Measurements from ENCODE around the gene CCL5.

Gene CCL5

DNA sequence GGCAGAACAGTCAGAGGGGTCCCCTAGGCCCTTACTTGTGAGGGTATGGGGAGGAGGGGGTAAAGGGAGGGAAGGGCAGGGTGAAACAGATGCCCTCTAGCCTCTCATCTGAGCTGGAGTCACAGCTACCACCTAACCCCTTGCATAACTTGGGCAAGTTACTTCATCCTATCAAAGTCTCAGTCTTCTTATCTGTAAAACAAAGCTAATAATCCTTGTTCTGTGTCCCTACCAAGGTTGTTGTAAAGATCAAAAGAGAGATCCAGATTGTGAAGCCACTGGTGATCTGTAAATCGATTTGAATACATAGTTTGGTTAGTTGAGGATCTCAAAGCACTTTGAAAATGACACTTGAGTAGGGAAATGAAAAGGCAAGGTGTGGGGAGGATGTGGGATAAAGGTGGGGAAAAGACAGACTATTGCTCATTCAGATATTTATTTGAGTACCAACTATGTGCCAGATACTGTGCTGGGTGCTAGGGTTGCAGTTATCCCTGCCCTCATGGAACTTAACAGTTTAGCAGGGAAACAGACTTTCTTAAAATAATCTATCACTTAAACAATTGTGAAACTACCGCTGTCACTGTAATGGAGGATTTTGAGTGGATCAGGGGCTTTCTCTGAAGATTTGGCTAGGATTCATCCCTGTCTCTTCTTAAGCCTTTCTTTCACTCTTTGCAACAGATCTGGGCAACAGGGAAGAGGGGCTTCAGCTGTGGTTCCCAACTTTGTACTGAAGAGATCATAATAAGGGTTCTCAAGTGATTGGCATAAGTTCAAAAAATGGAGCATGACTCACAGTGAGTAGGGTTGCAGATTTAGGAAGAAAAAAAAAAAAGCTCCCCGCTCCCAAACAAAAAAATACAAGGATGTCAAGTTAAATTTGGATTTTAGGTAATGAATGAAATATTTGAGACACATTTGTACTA is 14.5 kb downstream of the CCL5 start:
- H3K27ac ChIP-seq, result no peak overlapping the region
- TF ChIP-seq, protein P1, sequence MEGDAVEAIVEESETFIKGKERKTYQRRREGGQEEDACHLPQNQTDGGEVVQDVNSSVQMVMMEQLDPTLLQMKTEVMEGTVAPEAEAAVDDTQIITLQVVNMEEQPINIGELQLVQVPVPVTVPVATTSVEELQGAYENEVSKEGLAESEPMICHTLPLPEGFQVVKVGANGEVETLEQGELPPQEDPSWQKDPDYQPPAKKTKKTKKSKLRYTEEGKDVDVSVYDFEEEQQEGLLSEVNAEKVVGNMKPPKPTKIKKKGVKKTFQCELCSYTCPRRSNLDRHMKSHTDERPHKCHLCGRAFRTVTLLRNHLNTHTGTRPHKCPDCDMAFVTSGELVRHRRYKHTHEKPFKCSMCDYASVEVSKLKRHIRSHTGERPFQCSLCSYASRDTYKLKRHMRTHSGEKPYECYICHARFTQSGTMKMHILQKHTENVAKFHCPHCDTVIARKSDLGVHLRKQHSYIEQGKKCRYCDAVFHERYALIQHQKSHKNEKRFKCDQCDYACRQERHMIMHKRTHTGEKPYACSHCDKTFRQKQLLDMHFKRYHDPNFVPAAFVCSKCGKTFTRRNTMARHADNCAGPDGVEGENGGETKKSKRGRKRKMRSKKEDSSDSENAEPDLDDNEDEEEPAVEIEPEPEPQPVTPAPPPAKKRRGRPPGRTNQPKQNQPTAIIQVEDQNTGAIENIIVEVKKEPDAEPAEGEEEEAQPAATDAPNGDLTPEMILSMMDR (conservative IDR thresholded peaks at IDR 0.05), result no peak

DNA sequence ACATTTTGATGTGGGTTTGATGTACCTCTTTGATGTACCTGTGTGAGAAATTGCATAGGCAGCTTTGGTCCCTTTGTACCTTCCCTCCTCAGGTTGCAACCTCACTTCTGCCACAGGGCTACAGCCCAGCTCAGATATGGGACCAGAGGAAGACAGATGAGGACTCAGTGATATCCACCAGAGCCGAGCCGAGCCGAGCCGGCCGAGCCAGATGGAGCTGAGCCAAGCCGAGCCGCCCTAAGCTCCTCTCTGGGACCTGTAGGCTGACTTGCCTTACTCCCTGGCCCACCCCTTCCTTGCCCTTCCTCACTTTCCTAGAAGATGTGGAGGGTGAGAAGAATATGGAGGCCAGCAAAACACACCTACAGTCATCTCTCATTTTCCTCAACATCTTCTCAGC is 15.3 kb downstream of the CCL5 start:
- no peak overlapping the region for H3K27ac ChIP-seq
- TF ChIP-seq, protein P1 (conservative IDR thresholded peaks at IDR 0.05), result no peak

DNA sequence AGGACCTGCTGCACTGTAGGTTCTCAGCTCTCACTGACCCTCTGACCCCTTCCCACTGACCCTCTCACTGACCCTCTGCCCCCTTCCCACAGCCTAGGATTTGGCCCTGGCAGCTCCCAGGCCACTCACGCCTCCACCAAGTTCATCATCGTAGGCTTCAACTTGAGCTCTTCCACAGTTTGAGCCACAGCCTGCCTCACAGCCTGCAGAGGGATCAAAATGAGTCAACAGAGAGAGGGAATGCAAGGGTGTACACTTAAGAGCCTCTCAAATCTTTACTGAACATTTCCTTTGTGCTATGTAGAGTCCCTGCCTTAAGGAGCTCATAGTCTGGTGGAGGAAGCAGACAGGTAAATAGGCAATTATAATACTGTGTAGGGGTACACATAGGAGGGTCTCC is 23.6 kb downstream of the CCL5 start:
- TF ChIP-seq, protein P1 (conservative IDR thresholded peaks at IDR 0.05), result no peak
- no peak overlapping the region for H3K27ac ChIP-seq

DNA sequence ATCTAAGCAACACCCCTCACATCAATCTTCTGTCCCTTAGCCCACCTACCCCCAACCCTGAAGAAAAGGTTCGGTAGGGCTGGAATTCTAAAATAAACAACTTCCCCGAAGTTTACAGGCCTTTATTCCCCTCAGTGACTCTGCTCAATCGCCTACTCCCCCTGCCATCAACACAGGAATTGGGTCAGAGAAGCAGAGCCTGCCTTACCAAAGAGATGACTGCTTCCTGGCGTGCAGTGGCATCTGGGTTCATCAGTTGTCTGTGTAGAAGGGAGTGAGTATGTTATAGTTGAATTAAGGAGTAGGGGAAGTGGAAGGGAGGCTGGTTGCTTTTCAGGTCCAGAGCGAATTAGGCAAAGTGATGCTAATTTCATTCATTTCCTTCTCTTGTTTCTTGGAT is 24.2 kb downstream of the CCL5 start:
- H3K27ac ChIP-seq, result no peak overlapping the region
- TF ChIP-seq, protein P1 (conservative IDR thresholded peaks at IDR 0.05), result no peak

DNA sequence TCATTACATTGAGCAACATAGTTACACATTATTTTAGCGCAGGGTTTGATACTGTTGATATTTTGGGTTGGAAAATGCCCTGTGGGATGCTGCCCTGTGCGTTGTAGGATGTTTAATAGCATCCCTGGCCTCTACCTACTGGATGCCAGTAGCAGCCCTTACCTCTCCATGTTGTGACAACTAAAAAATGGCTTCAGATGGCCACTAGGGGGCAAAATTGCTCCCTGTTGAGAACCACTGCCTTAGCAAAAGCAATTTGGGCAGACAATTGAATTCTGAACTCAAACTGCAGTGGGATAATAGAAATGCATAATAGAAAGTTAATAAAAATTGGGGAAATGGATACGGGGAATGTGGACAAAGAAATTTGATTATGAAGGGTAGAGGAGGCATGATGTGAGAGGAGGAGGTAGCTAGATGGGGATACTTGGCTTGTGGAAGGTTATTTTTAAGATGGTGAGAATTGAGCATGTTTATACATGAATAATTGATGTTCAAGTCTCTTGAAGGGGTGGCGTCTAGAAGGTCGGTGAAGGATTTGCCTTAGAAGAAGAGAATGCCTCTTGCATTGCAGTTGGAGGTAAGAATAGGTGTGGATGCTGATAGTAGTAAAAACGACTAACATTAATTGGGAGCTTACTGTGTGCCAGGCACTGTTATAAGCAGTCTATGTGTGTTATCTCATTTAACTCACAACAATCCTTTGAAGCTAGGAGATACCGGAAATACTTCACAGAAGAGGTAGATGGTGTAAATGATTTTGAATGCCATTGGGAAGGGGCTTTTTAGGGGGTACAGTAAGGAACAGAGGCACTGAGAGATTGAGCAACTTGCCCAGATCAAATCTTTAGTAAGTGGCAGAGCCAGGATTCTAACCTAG is 30.5 kb downstream of the CCL5 start:
- TF ChIP-seq, protein P1 (conservative IDR thresholded peaks at IDR 0.05), result peak; percentile 97

DNA sequence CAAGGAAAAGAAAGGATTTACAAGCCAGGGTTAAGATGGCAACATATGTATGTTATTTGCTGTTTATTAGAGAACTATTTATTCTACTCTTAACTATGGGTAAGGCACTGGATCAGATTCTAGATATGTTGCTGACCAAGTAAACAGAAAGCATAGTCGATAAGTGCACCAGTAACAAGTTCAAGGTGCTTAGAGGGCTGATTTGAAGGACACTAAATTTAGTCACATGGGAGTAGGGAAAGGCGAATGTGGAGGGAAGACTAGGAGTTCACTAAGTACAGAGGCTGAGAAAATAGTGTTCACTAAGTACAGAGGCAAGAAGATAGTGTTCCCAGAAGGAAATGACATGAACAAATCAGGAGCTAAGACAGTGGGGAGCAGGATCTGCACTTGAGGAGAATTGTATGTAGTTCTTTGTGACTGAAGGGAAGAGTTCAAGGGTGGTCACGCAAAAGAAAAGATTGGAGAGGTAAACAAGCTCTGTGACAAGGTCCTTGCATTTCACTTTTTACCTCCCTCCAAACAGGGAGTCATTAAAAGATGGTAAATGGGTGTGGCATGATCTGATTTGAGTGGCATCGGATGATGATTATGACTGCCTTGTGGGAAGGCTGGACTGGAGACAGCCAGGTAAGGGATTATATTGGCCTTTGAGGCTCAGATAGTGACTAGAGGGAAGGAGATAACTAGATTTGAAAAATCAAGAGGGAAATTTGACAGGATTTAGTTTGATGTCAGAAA is 32.4 kb downstream of the CCL5 start:
- TF ChIP-seq, protein P1 (conservative IDR thresholded peaks at IDR 0.05), result no peak

More for the DNA sequence above, 30.5 kb downstream of the CCL5 start:
- no peak overlapping the region for H3K27ac ChIP-seq

More for the DNA sequence above, 32.4 kb downstream of the CCL5 start:
- H3K27ac ChIP-seq, result no peak overlapping the region; the same call in 1 of the 2 replicates
